Pancreas (tissue), 10 donors: ENCODE data around the gene C16orf54. TPM values are rescaled to one million over a fixed set of nuclear protein-coding genes. Genes with fewer than 3 reads are reported as not detected.
A peak's percentile ranks its signal among the peaks of the same experiment; 100 is the strongest.
"Not testable (repeated sequence)": the region's sequence is repeated elsewhere in the genome, so short reads cannot be mapped to it uniquely, and the experiment has no call there.

Source experiments
- ATAC-seq, 4 donors: fragments of 200-7000 bp; cut with Tn5 transposase; one replicate each; pipeline versions ENCODE4 v1.8.0 to v1.9.1; 2020; ENCODE audit warnings: mild to moderate bottlenecking in 4 of 4, moderate library complexity in 4 of 4
- DNase-seq, 6 donors: peaks; one replicate each; pipeline ENCODE4 v3.0.0-alpha.2; 2020
- FAIRE-seq: peaks from 2 replicates; lab custom pipeline; 2012; peaks lifted over from hg19 to GRCh38; lab: Jason Lieb, UNC
- H3K27ac ChIP-seq, 4 donors: fragments of 200-600 bp; sonication (generic); 1 replicate in 3 of 4; 2 replicates in 1 of 4; pipeline versions ENCODE4 v1.5.0 to v1.8.0; 2020
- H3K27me3 ChIP-seq, 4 donors: fragments of 200-600 bp; one replicate each; pipeline ENCODE4 v1.8.0; 2021
- H3K36me3 ChIP-seq, 3 donors: fragments of 200-600 bp; sonication (generic) in 1 of 3; one replicate each; pipeline versions ENCODE4 v1.5.0 to v1.8.0; 2020 to 2021
- H3K4me1 ChIP-seq, 3 donors: fragments of 200-600 bp; one replicate each; pipeline ENCODE4 v1.8.0; 2021
- H3K4me3 ChIP-seq, 4 donors: fragments of 200-600 bp; sonication (generic) in 2 of 4; one replicate each; pipeline versions ENCODE4 v1.5.0 to v1.8.0; 2020 to 2021
- H3K9me3 ChIP-seq, 4 donors: fragments of 200-600 bp; one replicate each; pipeline ENCODE4 v1.8.0; 2021
- CTCF ChIP-seq, 4 donors: fragments of 200-600 bp; sonication (generic) in 3 of 4; IDR thresholded peaks; one replicate each; pipeline versions ENCODE4 v1.5.0 to v1.8.0; 2021; ENCODE audit warnings: antibody characterized with exemption in 4 of 4
- WGBS, 2 donors: extraction: QIAGEN DNeasy Blood & Tissue Kit; methylation state at CpG; one replicate each; pipeline ENCODE4 v1.1.7; 2013; 5-methylcytosine and 5-hydroxymethylcytosine counted together
- intact Hi-C, 3 donors: fragments of 100-400 bp; cut with DNase I; formaldehyde crosslinking; loops; one replicate each; pipeline versions ENCODE4 v1.11.1 to v1.14.2; 2022
- polyA plus RNA-seq, 2 donors: library from polyadenylated mRNA; stranded (reverse); fragments of 200-250 nt; gene quantifications; one replicate each; pipeline ENCODE4 v1.2.3, GENCODE V29; 2013
- total RNA-seq, 6 donors: library from RNA; stranded (reverse); fragmentation: NEBNext Ultra II Directional in 4 of 6; extraction: Animal tissue kit (Norgen Biotek cat#: 25700) in 4 of 6; gene quantifications; one replicate each; pipeline versions ENCODE4 v1.2.1 to v1.2.4, GENCODE V29; 2021 to 2023
- donor health status: healthy with polysubstance abuse.
- donor health status: DM: no; HTN: no; CAD: no; lungs with moderate emphysema.
- donor health status: DM: no; HTN: no; CAD: no.
- donor health status: control.
- donor health status: control.
- donor health status: Bipolar disorder and iron deficiency.
- donor health status: DM: yes; HTN: yes; CAD: no.
- donor health status: DM: no; HTN: no; CAD: no.
- donor health status: DM: no; HTN: no; CAD: no.
- donor health status: DM: yes; HTN: yes; CAD: no.

Gene C16orf54
- total and polyA plus RNA-seq, 8 donors = 0.23 to 1.5 (median 0.26) TPM; not detected in 1

GRCh38 chr16:29774730-29775129 lies 28.9 kb upstream of the C16orf54 start:
- Histone ChIP-seq H3K4me3 (no peak overlapping the region), H3K4me1 (no peaks in the 10 kb centered on the region), H3K36me3 (no peaks in the 10 kb centered on the region), H3K9me3 (no peaks in the 10 kb centered on the region), H3K27ac (no peak overlapping the region), H3K27me3 (no peaks in the 10 kb centered on the region)
- WGBS, 2 donors = 90 to 96% methylated on average over 5 of the region's 5 CpGs
- intact Hi-C loops = no loop called here
- FAIRE-seq (no peak), DNase-seq (no peak), ATAC-seq (no peak)
- TF ChIP-seq CTCF (IDR thresholded peaks at IDR 0.05) = no peak

DNA sequence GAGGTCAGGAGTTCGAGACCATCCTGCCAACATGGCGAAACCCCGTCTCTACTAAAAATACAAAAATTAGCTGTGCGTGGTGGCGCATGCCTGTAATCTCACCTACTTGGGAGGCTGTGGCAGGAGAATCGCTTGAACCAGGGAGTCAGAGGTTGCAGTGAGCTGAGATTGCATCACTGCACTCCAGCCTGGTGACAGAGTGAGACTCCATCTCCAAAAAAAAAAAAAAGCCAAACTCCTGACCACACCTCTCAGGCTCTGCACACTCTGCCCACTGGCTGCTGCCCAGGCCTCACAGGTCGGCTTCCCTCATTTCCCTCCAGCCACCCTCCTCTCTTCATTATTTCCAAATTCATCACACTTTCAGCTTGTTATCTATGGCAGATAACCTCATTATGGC lies 26.5 kb upstream of the C16orf54 start:
- H3K4me3 ChIP-seq, H3K27ac ChIP-seq, H3K36me3 ChIP-seq, H3K27me3 ChIP-seq, intact Hi-C loops, FAIRE-seq, DNase-seq, H3K9me3 ChIP-seq, H3K4me1 ChIP-seq: not testable (repeated sequence)
- 85 to 91% methylated on average over 7 of the region's 7 CpGs for WGBS, 2 donors
- ATAC-seq = peak in 3 of 4 donors; percentile 35 to 51 (median 48)

GRCh38 chr16:29770250-29770929 lies 24.6 kb upstream of the C16orf54 start:
- no peaks in the 10 kb centered on the region for H3K27me3 ChIP-seq
- TF ChIP-seq CTCF (IDR thresholded peaks at IDR 0.05) = no peak

GRCh38 chr16:29769507-29769906 lies 23.7 kb upstream of the C16orf54 start:
- FAIRE-seq (no peak), DNase-seq (no peak), ATAC-seq (no peak)
- intact Hi-C loops = no loop called here
- Histone ChIP-seq H3K27ac (no peak overlapping the region), H3K4me3 (no peak overlapping the region), H3K4me1 (peaks cover 5 to 14% (median 10%) of the 10 kb centered on the region in 3 donors), H3K9me3 (no peaks in the 10 kb centered on the region), H3K36me3 (no peaks in the 10 kb centered on the region), H3K27me3 (no peaks in the 10 kb centered on the region)
- TF ChIP-seq CTCF (IDR thresholded peaks at IDR 0.05) = no peak
- WGBS, 2 donors = 86 to 88% methylated on average over 2 of the region's 2 CpGs

More at GRCh38 chr16:29770250-29770929, 24.6 kb upstream of the C16orf54 start:
- Histone ChIP-seq H3K4me3 (no peak overlapping the region), H3K4me1 (peaks cover 0 to 5% (median under 1%) of the 10 kb centered on the region in 3 donors), H3K9me3 (no peaks in the 10 kb centered on the region), H3K27ac (no peak overlapping the region), H3K36me3 (no peaks in the 10 kb centered on the region)
- ATAC-seq (no peak), FAIRE-seq (no peak), DNase-seq (no peak)
- intact Hi-C loops = no loop called here
- 80 to 83% methylated on average over 7 of the region's 7 CpGs for WGBS, 2 donors

DNA sequence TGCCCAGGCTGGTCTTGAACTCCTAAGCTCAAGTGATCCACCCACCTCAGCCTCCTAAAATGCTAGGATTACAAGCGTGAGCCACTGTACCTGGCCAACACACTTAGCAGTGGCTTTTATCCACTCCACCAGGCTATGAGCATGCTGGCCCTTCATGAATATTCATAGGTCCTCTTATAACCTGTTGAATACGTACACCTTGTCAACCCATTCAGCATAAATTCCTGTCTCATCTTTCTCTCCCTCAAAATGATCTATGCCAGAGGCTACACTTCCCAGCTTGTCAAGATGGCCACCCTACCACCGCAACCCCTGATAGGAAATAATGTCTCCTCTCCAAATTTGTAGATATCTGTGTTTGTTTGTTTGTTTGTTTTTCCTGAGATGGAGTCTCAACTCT lies 21.3 kb upstream of the C16orf54 start:
- TF ChIP-seq CTCF (IDR thresholded peaks at IDR 0.05) = no peak
- intact Hi-C loops = no loop called here
- FAIRE-seq (no peak), DNase-seq (no peak), ATAC-seq (no peak)
- Histone ChIP-seq H3K36me3 (no peaks in the 10 kb centered on the region), H3K27me3 (no peaks in the 10 kb centered on the region), H3K4me1 (peaks cover 9 to 16% (median 11%) of the 10 kb centered on the region in 3 donors), H3K27ac (no peak overlapping the region), H3K9me3 (no peaks in the 10 kb centered on the region), H3K4me3 (no peak overlapping the region)
- 94 to 98% methylated on average over 3 of the region's 3 CpGs for WGBS, 2 donors
